Upper lobe of left lung (tissue), 6 donors: ENCODE results near the gene OR2D3. TPM values are rescaled to one million over a fixed set of nuclear protein-coding genes. Genes with fewer than 3 reads are reported as not detected.
A peak's percentile ranks its signal among the peaks of the same experiment; 100 is the strongest.

Experiments used
- ATAC-seq, 2 donors: fragments of 200-7000 bp; cut with Tn5 transposase; one replicate each; pipeline ENCODE4 v1.9.1; 2022; ENCODE audit warnings: mild to moderate bottlenecking in 2 of 2, moderate library complexity in 2 of 2; ENCODE audit not compliant: low FRiP score in 2 of 2
- DNase-seq, 2 donors: peaks; one replicate each; pipeline ENCODE4 v3.0.0-alpha.2; 2019 to 2020
- H3K27ac ChIP-seq, 4 donors: fragments of 200-600 bp; sonication (generic); one replicate each; pipeline ENCODE4 v1.5.1; 2016 to 2019
- H3K27me3 ChIP-seq, 4 donors: fragments of 200-600 bp; sonication (generic); one replicate each; pipeline ENCODE4 v1.5.1; 2017 to 2019
- H3K36me3 ChIP-seq, 4 donors: fragments of 200-600 bp; sonication (generic); one replicate each; pipeline ENCODE4 v1.5.1; 2016 to 2019
- H3K4me1 ChIP-seq, 4 donors: fragments of 200-600 bp; sonication (generic); one replicate each; pipeline ENCODE4 v1.5.1; 2018 to 2019
- H3K4me3 ChIP-seq, 4 donors: fragments of 200-600 bp; sonication (generic); one replicate each; pipeline ENCODE4 v1.5.1; 2017 to 2019; ENCODE audit warnings: mild to moderate bottlenecking in 2 of 4, moderate library complexity in 1 of 4
- H3K9me3 ChIP-seq, 4 donors: fragments of 200-600 bp; sonication (generic); one replicate each; pipeline ENCODE4 v1.5.1; 2018 to 2019
- EP300 ChIP-seq, 4 donors: sonication (generic); formaldehyde crosslinking; IDR thresholded peaks; one replicate each; pipeline ENCODE4 v1.5.1; 2017; ENCODE audit warnings: antibody characterized with exemption in 4 of 4, control low read depth in 2 of 4
- POLR2A ChIP-seq, 4 donors: fragments of 450-650 bp; IDR thresholded peaks; one replicate each; pipeline ENCODE4 v1.5.1; 2016 to 2017; ENCODE audit warnings: antibody characterized with exemption in 4 of 4, mild to moderate bottlenecking in 2 of 4
- POLR2AphosphoS5 ChIP-seq, 2 donors: sonication (generic); formaldehyde crosslinking; IDR thresholded peaks; one replicate each; pipeline ENCODE4 v1.5.1; 2017; ENCODE audit warnings: antibody characterized with exemption in 2 of 2
- WGBS, 2 donors: methylation state at CpG; one replicate each; pipeline ENCODE4 v1.1.5; 2017 to 2018; 5-methylcytosine and 5-hydroxymethylcytosine counted together
- total RNA-seq, 6 donors: library from RNA; depleted of rRNA in 4 of 6; stranded (reverse); fragments of >200 nt in 4 of 6; gene quantifications; one replicate each; pipeline versions ENCODE4 v1.1.0 to v1.2.1, GENCODE V29; 2016 to 2021
- TF ChIP-seq, protein P1 (sequence below), 6 experiments: fragments of 450-650 bp in 4 of 6; fragments of 200-600 bp in 2 of 6; sonication (generic) in 2 of 6; IDR thresholded peaks; one replicate each; pipeline ENCODE4 v1.5.1; 2016 to 2019; ENCODE audit warnings: antibody characterized with exemption in 6 of 6
- donor health status: DM: no; HTN: no; CAD: no; lungs with moderate emphysema.
- donor health status: DM: no; HTN: yes; CAD: no; lungs with severe emphysema.

Gene OR2D3
- total RNA-seq, 6 donors from 2014 or later, result not detected

GRCh38 chr11:6927030-6927617 lies 6.3 kb downstream of the OR2D3 start:
- H3K9me3 ChIP-seq, result no peaks in the 10 kb centered on the region
- H3K27me3 ChIP-seq, result no peaks in the 10 kb centered on the region
- peak overlapping the region in 1 of 4 donors; percentile 64 for H3K27ac ChIP-seq
- TF ChIP-seq POLR2AphosphoS5 (IDR thresholded peaks at IDR 0.05) (no peak), POLR2A (IDR thresholded peaks at IDR 0.05) (no peak), EP300 (IDR thresholded peaks at IDR 0.05) (no peak)
- TF ChIP-seq, protein P1, sequence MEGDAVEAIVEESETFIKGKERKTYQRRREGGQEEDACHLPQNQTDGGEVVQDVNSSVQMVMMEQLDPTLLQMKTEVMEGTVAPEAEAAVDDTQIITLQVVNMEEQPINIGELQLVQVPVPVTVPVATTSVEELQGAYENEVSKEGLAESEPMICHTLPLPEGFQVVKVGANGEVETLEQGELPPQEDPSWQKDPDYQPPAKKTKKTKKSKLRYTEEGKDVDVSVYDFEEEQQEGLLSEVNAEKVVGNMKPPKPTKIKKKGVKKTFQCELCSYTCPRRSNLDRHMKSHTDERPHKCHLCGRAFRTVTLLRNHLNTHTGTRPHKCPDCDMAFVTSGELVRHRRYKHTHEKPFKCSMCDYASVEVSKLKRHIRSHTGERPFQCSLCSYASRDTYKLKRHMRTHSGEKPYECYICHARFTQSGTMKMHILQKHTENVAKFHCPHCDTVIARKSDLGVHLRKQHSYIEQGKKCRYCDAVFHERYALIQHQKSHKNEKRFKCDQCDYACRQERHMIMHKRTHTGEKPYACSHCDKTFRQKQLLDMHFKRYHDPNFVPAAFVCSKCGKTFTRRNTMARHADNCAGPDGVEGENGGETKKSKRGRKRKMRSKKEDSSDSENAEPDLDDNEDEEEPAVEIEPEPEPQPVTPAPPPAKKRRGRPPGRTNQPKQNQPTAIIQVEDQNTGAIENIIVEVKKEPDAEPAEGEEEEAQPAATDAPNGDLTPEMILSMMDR (IDR thresholded peaks at IDR 0.05), result no peak
- H3K4me1 ChIP-seq, result peaks cover 3 to 16% (median 12%) of the 10 kb centered on the region in 4 donors
- peak in 1 of 2 donors; percentile 19 for ATAC-seq
- DNase-seq, result no peak
- 18 to 22% methylated on average over 11 of the region's 11 CpGs for WGBS, 2 donors
- no peaks in the 10 kb centered on the region for H3K36me3 ChIP-seq
- H3K4me3 ChIP-seq, result peak overlapping the region; percentile 12 to 61 (median 60)

DNA sequence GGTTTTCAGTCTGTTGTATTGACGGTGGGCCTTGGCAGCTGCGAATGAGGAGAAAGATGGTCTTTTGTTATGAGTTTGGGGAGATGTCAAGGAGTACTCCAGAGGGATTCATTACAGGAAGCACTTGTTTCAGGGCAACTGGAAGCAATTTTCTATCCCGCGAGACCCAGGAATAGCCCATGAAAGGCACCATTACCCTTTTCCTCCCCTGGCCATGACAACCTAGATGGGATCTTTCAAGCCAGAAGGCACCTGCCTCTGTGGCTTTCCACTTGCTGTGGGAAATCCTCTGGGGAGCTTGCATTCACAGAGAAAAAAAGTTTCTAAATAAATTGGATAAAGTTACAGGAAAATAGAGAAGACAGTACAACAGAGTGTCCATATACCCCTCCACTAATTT lies 8.1 kb downstream of the OR2D3 start:
- no peak for ATAC-seq
- TF ChIP-seq, protein P1 (IDR thresholded peaks at IDR 0.05), result no peak
- TF ChIP-seq POLR2AphosphoS5 (IDR thresholded peaks at IDR 0.05) (no peak), POLR2A (IDR thresholded peaks at IDR 0.05) (no peak), EP300 (IDR thresholded peaks at IDR 0.05) (no peak)
- 43 to 70% methylated on average over 2 to 4 of the region's 4 CpGs for WGBS, 2 donors
- H3K9me3 ChIP-seq, result no peaks in the 10 kb centered on the region
- peaks cover 3 to 16% (median 12%) of the 10 kb centered on the region in 4 donors for H3K4me1 ChIP-seq
- no peak overlapping the region for H3K4me3 ChIP-seq
- no peak for DNase-seq
- no peaks in the 10 kb centered on the region for H3K27me3 ChIP-seq
- H3K36me3 ChIP-seq, result no peaks in the 10 kb centered on the region
- H3K27ac ChIP-seq, result no peak overlapping the region

- Histone ChIP-seq H3K4me3 (no peak overlapping the region), H3K4me1 (peaks cover 3 to 13% (median 11%) of the 10 kb centered on the region in 4 donors), H3K9me3 (no peaks in the 10 kb centered on the region), H3K27me3 (no peaks in the 10 kb centered on the region), H3K27ac (no peak overlapping the region), H3K36me3 (no peaks in the 10 kb centered on the region)
- ATAC-seq (peak in 1 of 2 donors; percentile 14), DNase-seq (no peak)
- 90 to 91% methylated on average over 3 of the region's 3 CpGs for WGBS, 2 donors
- TF ChIP-seq, protein P1 (IDR thresholded peaks at IDR 0.05), result no peak
- TF ChIP-seq POLR2A (IDR thresholded peaks at IDR 0.05) (no peak), EP300 (IDR thresholded peaks at IDR 0.05) (no peak), POLR2AphosphoS5 (IDR thresholded peaks at IDR 0.05) (no peak)
Observed at GRCh38 chr11:6931146-6931713, 10.4 kb downstream of the OR2D3 start.

GRCh38 chr11:6932145-6932544 lies 11.3 kb downstream of the OR2D3 start:
- Histone ChIP-seq H3K27me3 (no peaks in the 10 kb centered on the region), H3K4me1 (peaks cover 3 to 5% (median 4%) of the 10 kb centered on the region in 4 donors), H3K9me3 (no peaks in the 10 kb centered on the region), H3K4me3 (no peak overlapping the region), H3K36me3 (no peaks in the 10 kb centered on the region), H3K27ac (no peak overlapping the region)
- ATAC-seq (no peak), DNase-seq (no peak)
- WGBS, 2 donors, result 75 to 79% methylated on average over 7 of the region's 7 CpGs
- TF ChIP-seq POLR2A (IDR thresholded peaks at IDR 0.05) (no peak), POLR2AphosphoS5 (IDR thresholded peaks at IDR 0.05) (no peak), EP300 (IDR thresholded peaks at IDR 0.05) (no peak)
- TF ChIP-seq, protein P1 (IDR thresholded peaks at IDR 0.05), result no peak

GRCh38 chr11:6941970-6942369 lies 21.2 kb downstream of the OR2D3 start:
- Histone ChIP-seq H3K27ac (no peak overlapping the region), H3K36me3 (no peaks in the 10 kb centered on the region), H3K4me1 (no peaks in the 10 kb centered on the region), H3K9me3 (no peaks in the 10 kb centered on the region), H3K27me3 (no peaks in the 10 kb centered on the region), H3K4me3 (no peak overlapping the region)
- ATAC-seq (no peak), DNase-seq (no peak)
- TF ChIP-seq POLR2A (IDR thresholded peaks at IDR 0.05), result no peak
